ENCODE results near the gene FGGY. TPM values are rescaled to one million over a fixed set of nuclear protein-coding genes. Genes with fewer than 3 reads are reported as not detected.

The FGGY gene
- total RNA-seq, 1 experiment from 2014 or later = 12.0 TPM

- TF ChIP-seq ATF6 (CRISPR knock-in tag; IDR thresholded peaks at IDR 0.05) (no peak), MXD4 (CRISPR knock-in tag; IDR thresholded peaks at IDR 0.05; ENCODE audit: borderline replicate concordance) (no peak), FOXJ3 (CRISPR knock-in tag; IDR thresholded peaks at IDR 0.05; ENCODE audit: borderline replicate concordance) (no peak), ZNF317 (CRISPR knock-in tag; IDR thresholded peaks at IDR 0.05; ENCODE audit: borderline replicate concordance, low read depth) (no peak), JAZF1 (CRISPR knock-in tag; IDR thresholded peaks at IDR 0.05) (no peak), TCF7 (CRISPR knock-in tag; IDR thresholded peaks at IDR 0.05; ENCODE audit: low read depth) (no peak), NFYB (CRISPR knock-in tag; conservative IDR thresholded peaks at IDR 0.05; ENCODE audit: low read depth) (no peak), MAX (CRISPR knock-in tag; IDR thresholded peaks at IDR 0.05) (no peak), ATF1 (CRISPR knock-in tag; IDR thresholded peaks at IDR 0.05) (no peak), ZNF121 (CRISPR knock-in tag; IDR thresholded peaks at IDR 0.05) (no peak)
- TF ChIP-seq, protein P1, sequence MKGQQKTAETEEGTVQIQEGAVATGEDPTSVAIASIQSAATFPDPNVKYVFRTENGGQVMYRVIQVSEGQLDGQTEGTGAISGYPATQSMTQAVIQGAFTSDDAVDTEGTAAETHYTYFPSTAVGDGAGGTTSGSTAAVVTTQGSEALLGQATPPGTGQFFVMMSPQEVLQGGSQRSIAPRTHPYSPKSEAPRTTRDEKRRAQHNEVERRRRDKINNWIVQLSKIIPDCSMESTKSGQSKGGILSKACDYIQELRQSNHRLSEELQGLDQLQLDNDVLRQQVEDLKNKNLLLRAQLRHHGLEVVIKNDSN (CRISPR knock-in tag; IDR thresholded peaks at IDR 0.05) = no peak
Observed at GRCh38 chr1:59481881-59482505, 185.1 kb downstream of the FGGY start (continued).

DNA sequence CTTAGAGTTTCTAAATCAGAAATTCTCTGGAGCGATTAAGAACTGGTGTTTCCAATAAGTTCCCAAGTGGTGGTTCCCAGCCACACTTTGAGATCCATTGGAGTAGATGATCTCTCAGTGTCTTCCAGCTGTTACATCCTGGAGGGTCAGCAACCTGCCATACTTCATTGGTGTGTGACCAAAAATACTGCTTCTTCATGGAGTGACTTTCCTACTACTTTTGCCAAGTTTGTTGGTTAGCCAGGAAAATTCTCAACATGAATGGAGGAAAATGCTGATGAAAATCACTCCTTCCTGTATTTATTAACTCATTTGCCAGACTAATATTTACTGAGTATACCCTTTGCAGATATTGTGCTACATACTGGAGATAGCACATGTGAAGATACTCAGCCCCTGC, 186.1 kb downstream of the FGGY start:
- Mint-ChIP-seq H3K4me1 (peaks cover 2% of the 10 kb centered on the region; the same call in 1 of the 2 replicates), H3K4me3 (no peak overlapping the region), H3K9me3 (no peaks in the 10 kb centered on the region), H3K27me3 (ENCODE audit: low read depth) (no peaks in the 10 kb centered on the region), H3K27ac (no peak overlapping the region), H3K36me3 (no peaks in the 10 kb centered on the region)
- CTCF ChIA-PET = no interaction called here
- POLR2A ChIA-PET = no interaction called here
- DNase-seq (ENCODE audit: low spot score) = no peak
- no peak for TF ChIP-seq ARID4B (CRISPR knock-in tag; IDR thresholded peaks at IDR 0.05; ENCODE audit: borderline replicate concordance)
- no peak for ATAC-seq

GRCh38 chr1:59484096-59484495, 187.2 kb downstream of the FGGY start:
- no peak for DNase-seq (ENCODE audit: low spot score)
- Mint-ChIP-seq H3K27ac (no peak overlapping the region), H3K9me3 (no peaks in the 10 kb centered on the region), H3K4me3 (no peak overlapping the region), H3K27me3 (ENCODE audit: low read depth) (no peaks in the 10 kb centered on the region), H3K36me3 (no peaks in the 10 kb centered on the region), H3K4me1 (peaks cover 2% of the 10 kb centered on the region; the same call in 1 of the 2 replicates)
- CTCF ChIA-PET = no interaction called here
- no peak for ATAC-seq
- POLR2A ChIA-PET = no interaction called here
- TF ChIP-seq ZNF396 (CRISPR knock-in tag; IDR thresholded peaks at IDR 0.05; ENCODE audit: borderline replicate concordance) (no peak), SOX15 (CRISPR knock-in tag; IDR thresholded peaks at IDR 0.05) (no peak), GABPB1 (CRISPR knock-in tag; IDR thresholded peaks at IDR 0.05) (no peak), SMAD4 (CRISPR knock-in tag; IDR thresholded peaks at IDR 0.05) (no peak), SMAD3 (CRISPR knock-in tag; IDR thresholded peaks at IDR 0.05; ENCODE audit: borderline replicate concordance) (no peak), TEAD1 (CRISPR knock-in tag; IDR thresholded peaks at IDR 0.05) (no peak), CREB1 (CRISPR knock-in tag; IDR thresholded peaks at IDR 0.05) (no peak), ZNF423 (CRISPR knock-in tag; IDR thresholded peaks at IDR 0.05) (no peak), ZNF416 (CRISPR knock-in tag; IDR thresholded peaks at IDR 0.05) (no peak), MXD4 (CRISPR knock-in tag; IDR thresholded peaks at IDR 0.05; ENCODE audit: borderline replicate concordance) (no peak), FOXK1 (CRISPR knock-in tag; IDR thresholded peaks at IDR 0.05) (no peak)
- TF ChIP-seq, protein P2, sequence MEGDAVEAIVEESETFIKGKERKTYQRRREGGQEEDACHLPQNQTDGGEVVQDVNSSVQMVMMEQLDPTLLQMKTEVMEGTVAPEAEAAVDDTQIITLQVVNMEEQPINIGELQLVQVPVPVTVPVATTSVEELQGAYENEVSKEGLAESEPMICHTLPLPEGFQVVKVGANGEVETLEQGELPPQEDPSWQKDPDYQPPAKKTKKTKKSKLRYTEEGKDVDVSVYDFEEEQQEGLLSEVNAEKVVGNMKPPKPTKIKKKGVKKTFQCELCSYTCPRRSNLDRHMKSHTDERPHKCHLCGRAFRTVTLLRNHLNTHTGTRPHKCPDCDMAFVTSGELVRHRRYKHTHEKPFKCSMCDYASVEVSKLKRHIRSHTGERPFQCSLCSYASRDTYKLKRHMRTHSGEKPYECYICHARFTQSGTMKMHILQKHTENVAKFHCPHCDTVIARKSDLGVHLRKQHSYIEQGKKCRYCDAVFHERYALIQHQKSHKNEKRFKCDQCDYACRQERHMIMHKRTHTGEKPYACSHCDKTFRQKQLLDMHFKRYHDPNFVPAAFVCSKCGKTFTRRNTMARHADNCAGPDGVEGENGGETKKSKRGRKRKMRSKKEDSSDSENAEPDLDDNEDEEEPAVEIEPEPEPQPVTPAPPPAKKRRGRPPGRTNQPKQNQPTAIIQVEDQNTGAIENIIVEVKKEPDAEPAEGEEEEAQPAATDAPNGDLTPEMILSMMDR (IDR thresholded peaks at IDR 0.05) = no peak
- TF ChIP-seq, protein P3, sequence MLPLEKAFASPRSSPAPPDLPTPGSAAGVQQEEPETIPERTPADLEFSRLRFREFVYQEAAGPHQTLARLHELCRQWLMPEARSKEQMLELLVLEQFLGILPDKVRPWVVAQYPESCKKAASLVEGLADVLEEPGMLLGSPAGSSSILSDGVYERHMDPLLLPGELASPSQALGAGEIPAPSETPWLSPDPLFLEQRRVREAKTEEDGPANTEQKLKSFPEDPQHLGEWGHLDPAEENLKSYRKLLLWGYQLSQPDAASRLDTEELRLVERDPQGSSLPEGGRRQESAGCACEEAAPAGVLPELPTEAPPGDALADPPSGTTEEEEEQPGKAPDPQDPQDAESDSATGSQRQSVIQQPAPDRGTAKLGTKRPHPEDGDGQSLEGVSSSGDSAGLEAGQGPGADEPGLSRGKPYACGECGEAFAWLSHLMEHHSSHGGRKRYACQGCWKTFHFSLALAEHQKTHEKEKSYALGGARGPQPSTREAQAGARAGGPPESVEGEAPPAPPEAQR (CRISPR knock-in tag; IDR thresholded peaks at IDR 0.05) = no peak

All from WTC11 (cell line).